B cell (primary cell): Measurements from ENCODE around the gene ACO1. TPM values are rescaled to one million over a fixed set of nuclear protein-coding genes. Genes with fewer than 3 reads are reported as not detected.

Source experiments
- ATAC-seq: fragments of 200-7000 bp; cut with Tn5 transposase; one replicate; pipeline ENCODE4 v1.10.0; 2021; ENCODE audit warnings: low read depth, mild to moderate bottlenecking, moderate number of reproducible peaks, moderate library complexity
- CTCF ChIA-PET: fragments of 350-600 bp; sonication (Branson Sonifier 250); formaldehyde crosslinking; loops from one replicate; lab custom pipeline; 2021; ENCODE audit warnings: antibody characterized with exemption, inconsistent platforms; lab: Charles Lee
- POLR2A ChIA-PET: fragments of 350-600 bp; sonication (Branson Sonifier 250); formaldehyde crosslinking; loops from one replicate; lab custom pipeline; 2021; ENCODE audit warnings: antibody characterized with exemption; lab: Charles Lee
- DNase-seq: peaks from one replicate; pipeline ENCODE4 v3.0.0; 2013
- H2AFZ ChIP-seq: 2 replicates; pipeline ENCODE4 v1.6.1; 2012; ENCODE audit warnings: mild to moderate bottlenecking, low read depth, low read length; ENCODE audit not compliant: insufficient read depth, poor library complexity, severe bottlenecking
- H3K27ac ChIP-seq, 2 donors: 1 replicate in 1 of 2; 2 replicates in 1 of 2; pipeline ENCODE4 v1.5.1; 2012 to 2013; ENCODE audit warnings: low read length in 2 of 2, mild to moderate bottlenecking in 2 of 2, moderate library complexity in 1 of 2
- H3K27me3 ChIP-seq, 4 experiments: fragments of 200-600 bp in 1 of 4; sonication (generic) in 1 of 4; replicated peaks in 1 of 4; 1 replicate in 2 of 4; 2 replicates in 2 of 4; pipeline versions ENCODE4 v1.6.1 to v1.7.0; 2013 to 2016; ENCODE audit warnings: low read length in 3 of 4, mild to moderate bottlenecking in 2 of 4, mixed read lengths in 1 of 4, moderate library complexity in 1 of 4; ENCODE audit not compliant: insufficient read depth in 4 of 4, control insufficient read depth in 3 of 4; ENCODE audit errors: control extremely low read depth in 1 of 4
- H3K36me3 ChIP-seq, 2 experiments: replicated peaks in 1 of 2; 1 replicate in 1 of 2; 2 replicates in 1 of 2; pipeline versions ENCODE4 v1.6.1 to v1.7.1; 2013; ENCODE audit warnings: low read length in 1 of 2; ENCODE audit not compliant: insufficient read depth in 2 of 2, control insufficient read depth in 1 of 2; ENCODE audit errors: control extremely low read depth in 1 of 2, extremely low read depth in 1 of 2
- H3K4me1 ChIP-seq, 2 donors: fragments of 200-600 bp in 1 of 2; sonication (generic) in 1 of 2; 1 replicate in 1 of 2; 2 replicates in 1 of 2; pipeline versions ENCODE4 v1.5.1 to v1.6.1; 2013 to 2017; ENCODE audit warnings: low read length in 2 of 2; ENCODE audit not compliant: control insufficient read depth in 2 of 2, insufficient read depth in 2 of 2
- H3K4me2 ChIP-seq: replicated peaks from 2 replicates; pipeline ENCODE3; 2012; ENCODE audit warnings: mild to moderate bottlenecking, low read depth, low read length; ENCODE audit not compliant: poor library complexity, severe bottlenecking
- H3K4me3 ChIP-seq, 5 experiments: fragments of 200-600 bp in 1 of 5; sonication (generic) in 1 of 5; 1 replicate in 3 of 5; 2 replicates in 2 of 5; pipeline versions ENCODE4 v1.5.1 to v1.7.0; 2011 to 2016; ENCODE audit warnings: low read length in 4 of 5, mild to moderate bottlenecking in 4 of 5, low read depth in 2 of 5, control low read depth in 1 of 5, moderate library complexity in 1 of 5; ENCODE audit not compliant: insufficient read depth in 1 of 5; ENCODE audit errors: control extremely low read depth in 1 of 5, extremely low read depth in 1 of 5
- H3K79me2 ChIP-seq: fragments of 200-600 bp; sonication (generic); one replicate; pipeline ENCODE4 v1.6.0; 2016; ENCODE audit warnings: low read length; ENCODE audit not compliant: control insufficient read depth, insufficient read depth
- H3K9ac ChIP-seq: fragments of 200-600 bp; sonication (generic); 2 replicates; pipeline ENCODE4 v1.6.1; 2017; ENCODE audit warnings: mild to moderate bottlenecking, low read length, moderate library complexity
- H3K9me3 ChIP-seq, 3 donors: one replicate each; pipeline versions ENCODE4 v1.6.1 to v1.7.1; 2013; ENCODE audit warnings: low read length in 2 of 3; ENCODE audit not compliant: control insufficient read depth in 2 of 3, insufficient read depth in 1 of 3; ENCODE audit errors: control extremely low read depth in 1 of 3
- H4K20me1 ChIP-seq: 2 replicates; pipeline ENCODE4 v1.6.0; 2012; ENCODE audit warnings: mild to moderate bottlenecking, low read length; ENCODE audit not compliant: insufficient read depth, control insufficient read depth, poor library complexity, severe bottlenecking
- H3K27ac Mint-ChIP-seq: one replicate; pipeline ENCODE4 v1.8.0; 2021; ENCODE audit warnings: mixed read lengths
- H3K27me3 Mint-ChIP-seq: one replicate; pipeline ENCODE4 v1.8.0; 2021; ENCODE audit warnings: mixed read lengths
- H3K4me1 Mint-ChIP-seq: one replicate; pipeline ENCODE4 v1.8.0; 2021; ENCODE audit warnings: mixed read lengths
- H3K4me3 Mint-ChIP-seq: one replicate; pipeline ENCODE4 v1.8.0; 2021; ENCODE audit warnings: mixed read lengths
- H3K9me3 Mint-ChIP-seq: one replicate; pipeline ENCODE4 v1.8.0; 2022; ENCODE audit warnings: mixed read lengths; ENCODE audit not compliant: insufficient read depth
- CTCF ChIP-seq: fragments of 200-600 bp; IDR thresholded peaks from one replicate; pipeline ENCODE4 v1.8.0; 2022; ENCODE audit warnings: antibody characterized with exemption, mild to moderate bottlenecking
- EZH2 ChIP-seq: IDR thresholded peaks from 2 replicates; pipeline ENCODE4 v1.6.1; 2012; ENCODE audit warnings: borderline replicate concordance, low read depth, mild to moderate bottlenecking, moderate library complexity, low read length; ENCODE audit not compliant: insufficient read depth, poor library complexity, severe bottlenecking
- WGBS: methylation state at CpG from one replicate; pipeline ENCODE4 v1.1.5; 2013; ENCODE audit warnings: missing lambda C conversion rate; ENCODE audit not compliant: insufficient coverage; 5-methylcytosine and 5-hydroxymethylcytosine counted together
- intact Hi-C: fragments of 100-400 bp; cut with micrococcal nuclease; formaldehyde crosslinking; loops from one replicate; pipeline ENCODE4 v1.10.0; 2022
- polyA plus RNA-seq: library from polyadenylated mRNA; depleted of rRNA; stranded (reverse); fragments of >200 nt; gene quantifications from 2 replicates; pipeline ENCODE4 v1.2.3, GENCODE V29; 2012
- total RNA-seq, 2 donors: library from RNA; stranded (reverse); fragments of 120-200 nt in 1 of 2; gene quantifications; 1 replicate in 1 of 2; 2 replicates in 1 of 2; pipeline versions ENCODE4 v1.2.3 to v1.2.4, GENCODE V29; 2013 to 2022

Gene ACO1
- total and polyA plus RNA-seq, 2 donors (not counting 1 experiment from before 2014, with no cell fraction given): 1.6 to 9.1 TPM

DNA sequence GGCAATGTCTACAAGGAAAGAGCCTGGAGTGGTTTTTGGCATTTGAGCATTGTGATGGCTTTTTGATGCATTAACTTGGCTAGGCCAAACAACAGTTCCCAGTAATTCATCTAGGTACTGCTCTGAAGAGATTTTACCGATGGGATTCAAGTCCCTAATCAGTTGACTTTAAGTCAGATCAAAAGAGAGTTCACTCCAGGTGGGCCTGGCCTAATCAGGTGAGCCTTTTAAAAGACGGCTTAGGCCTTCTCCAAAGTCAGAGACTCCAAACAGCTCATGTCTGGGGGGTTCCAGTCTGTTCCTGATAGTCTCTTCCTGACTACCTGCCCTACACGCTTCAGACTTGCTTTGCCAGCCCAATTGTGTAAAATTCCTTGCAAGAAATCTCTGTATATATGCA lies 87.9 kb downstream of the ACO1 start:
- no peaks in the 10 kb centered on the region for H3K4me1 Mint-ChIP-seq

DNA sequence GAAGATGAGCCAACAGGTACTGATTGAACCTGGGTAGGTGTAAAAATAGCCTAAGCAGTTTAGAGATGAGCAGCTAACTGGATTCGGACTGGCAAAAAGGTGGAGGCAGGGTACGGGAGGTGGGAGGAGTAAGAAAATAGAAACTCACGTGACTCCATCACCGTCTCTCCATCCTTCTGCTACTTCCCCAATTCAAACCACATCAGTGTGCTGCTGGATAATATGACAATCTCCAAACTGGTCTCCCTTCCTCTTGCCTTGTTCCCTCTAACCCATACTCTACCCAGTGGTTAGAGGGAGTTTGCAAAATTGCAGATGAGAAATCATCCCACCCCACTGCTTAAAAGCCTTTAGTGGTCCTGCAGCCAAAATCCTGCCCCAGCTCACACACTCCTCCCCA lies 98.9 kb downstream of the ACO1 start:
- no peak overlapping the region for H3K4me3 Mint-ChIP-seq
- no peak for DNase-seq
- H4K20me1 ChIP-seq: no peaks in the 10 kb centered on the region
- TF ChIP-seq EZH2 (no peak), CTCF (no peak)
- H3K4me1 Mint-ChIP-seq: no peaks in the 10 kb centered on the region
- WGBS: no CpG with 5 or more reads among the region's 4 CpGs
- H3K27ac ChIP-seq: no peak overlapping the region
- no peak overlapping the region for H3K9ac ChIP-seq
- peaks cover 21 to 70% of the 10 kb centered on the region in 2 experiments for H3K36me3 ChIP-seq
- no peak overlapping the region for H3K27ac Mint-ChIP-seq
- ChIA-PET CTCF (interaction anchor here (1.1 to 1.6 kb wide), 2 partner anchors 13 to 89 kb away, joined by 3 to 5 read pairs; no protein-coding TSS in a partner anchor), POLR2A (no interaction called here)
- no peaks in the 10 kb centered on the region for H3K79me2 ChIP-seq
- intact Hi-C loops: loop anchor here (10.0 kb wide), 1 partner anchor 49 kb away; no protein-coding TSS in a partner anchor
- H3K9me3 Mint-ChIP-seq: no peaks in the 10 kb centered on the region
- no peaks in the 10 kb centered on the region for H3K9me3 ChIP-seq
- H3K4me3 ChIP-seq: no peak overlapping the region
- H3K4me2 ChIP-seq: no peak overlapping the region
- H3K27me3 Mint-ChIP-seq: no peaks in the 10 kb centered on the region
- no peak overlapping the region for H2AFZ ChIP-seq
- no peak for ATAC-seq
- no peaks in the 10 kb centered on the region for H3K27me3 ChIP-seq
- H3K4me1 ChIP-seq: no peaks in the 10 kb centered on the region

More for the DNA sequence above, 87.9 kb downstream of the ACO1 start:
- ChIA-PET POLR2A (no interaction called here), CTCF (no interaction called here)
- no peak for DNase-seq
- Histone ChIP-seq H3K27ac (no peak overlapping the region), H4K20me1 (no peaks in the 10 kb centered on the region), H2AFZ (no peak overlapping the region), H3K4me2 (no peak overlapping the region), H3K4me3 (no peak overlapping the region), H3K9me3 (no peaks in the 10 kb centered on the region), H3K36me3 (peaks cover 3 to 72% of the 10 kb centered on the region in 2 experiments), H3K79me2 (no peaks in the 10 kb centered on the region), H3K9ac (no peak overlapping the region), H3K4me1 (no peaks in the 10 kb centered on the region), H3K27me3 (no peaks in the 10 kb centered on the region)
- TF ChIP-seq EZH2 (no peak), CTCF (no peak)
- no peak for ATAC-seq
- Mint-ChIP-seq H3K27me3 (no peaks in the 10 kb centered on the region), H3K27ac (no peak overlapping the region), H3K4me3 (no peak overlapping the region), H3K9me3 (no peaks in the 10 kb centered on the region)
- WGBS: 93% methylated on average over 3 of the region's 3 CpGs
- intact Hi-C loops: no loop called here
